GM23248 (cell line): ENCODE measurements around the gene CRACDL. TPM values are rescaled to one million over a fixed set of nuclear protein-coding genes. Genes with fewer than 3 reads are reported as not detected.

Experiments used
- DNase-seq: peaks from one replicate; pipeline ENCODE4 v3.0.0-alpha.2; 2015
- H2AFZ ChIP-seq: fragments of 200-600 bp; sonication (generic); 2 replicates; pipeline ENCODE4 v1.6.1; 2016; ENCODE audit warnings: antibody characterized with exemption
- H3F3A ChIP-seq: fragments of 200-600 bp; sonication (generic); 2 replicates; pipeline ENCODE4 v1.6.1; 2016; ENCODE audit warnings: mild to moderate bottlenecking, antibody characterized with exemption, mixed run types; ENCODE audit not compliant: insufficient read depth
- H3K27ac ChIP-seq: fragments of 200-600 bp; sonication (generic); 2 replicates; pipeline ENCODE4 v1.5.1; 2016; ENCODE audit warnings: mild to moderate bottlenecking
- H3K27me3 ChIP-seq: fragments of 200-600 bp; sonication (generic); replicated peaks from 2 replicates; pipeline ENCODE4 v1.6.1; 2016; ENCODE audit warnings: mild to moderate bottlenecking; ENCODE audit not compliant: insufficient read depth
- H3K36me3 ChIP-seq: fragments of 200-600 bp; sonication (generic); 2 replicates; pipeline ENCODE4 v1.6.1; 2016; ENCODE audit warnings: low read depth, mild to moderate bottlenecking
- H3K4me1 ChIP-seq: fragments of 200-600 bp; sonication (generic); 2 replicates; pipeline ENCODE4 v1.6.1; 2016; ENCODE audit warnings: mild to moderate bottlenecking; ENCODE audit not compliant: insufficient read depth
- H3K4me2 ChIP-seq: fragments of 200-600 bp; sonication (generic); one replicate; pipeline ENCODE4 v1.6.1; 2016; ENCODE audit warnings: mild to moderate bottlenecking; ENCODE audit not compliant: unreplicated experiment
- H3K4me3 ChIP-seq: fragments of 200-600 bp; sonication (generic); 2 replicates; pipeline ENCODE4 v1.5.1; 2016; ENCODE audit warnings: mild to moderate bottlenecking
- H3K79me2 ChIP-seq: fragments of 200-600 bp; sonication (generic); 2 replicates; pipeline ENCODE4 v1.6.1; 2016; ENCODE audit warnings: mild to moderate bottlenecking; ENCODE audit not compliant: insufficient read depth
- H3K9ac ChIP-seq: fragments of 200-600 bp; sonication (generic); 2 replicates; pipeline ENCODE4 v1.6.1; 2016; ENCODE audit warnings: mild to moderate bottlenecking
- H3K9me2 ChIP-seq: fragments of 200-600 bp; sonication (generic); 2 replicates; pipeline ENCODE4 v1.6.1; 2016; ENCODE audit warnings: mixed run types, mild to moderate bottlenecking, moderate library complexity; ENCODE audit not compliant: insufficient read depth
- H3K9me3 ChIP-seq: fragments of 200-600 bp; sonication (generic); one replicate; pipeline ENCODE4 v1.6.1; 2017; ENCODE audit warnings: low read depth
- H4K20me1 ChIP-seq: fragments of 200-600 bp; sonication (generic); 2 replicates; pipeline ENCODE4 v1.6.0; 2016; ENCODE audit not compliant: insufficient read depth
- EZH2 ChIP-seq: fragments of 200-600 bp; sonication (generic); IDR thresholded peaks from 2 replicates; pipeline ENCODE4 v1.6.1; 2018; ENCODE audit warnings: antibody characterized with exemption, mild to moderate bottlenecking; ENCODE audit not compliant: insufficient read depth, poor library complexity, severe bottlenecking
- EZH2phosphoT487 ChIP-seq: fragments of 200-600 bp; sonication (generic); IDR thresholded peaks from 2 replicates; pipeline ENCODE4 v1.6.1; 2018; ENCODE audit warnings: antibody characterized with exemption, moderate library complexity, mild to moderate bottlenecking, low read depth; ENCODE audit not compliant: insufficient read depth
- WGBS, 2 experiments: methylation state at CpG; one replicate each; pipeline ENCODE4 v1.1.6; 2015 to 2017; ENCODE audit warnings: low lambda C conversion rate in 2 of 2, low coverage in 1 of 2; ENCODE audit errors: missing lambda C conversion rate in 2 of 2; 5-methylcytosine and 5-hydroxymethylcytosine counted together
- in situ Hi-C: fragments of 300-500 bp; cut with MboI; formaldehyde crosslinking; loops from 2 replicates; pipeline ENCODE4 v1.15.0; 2020
- polyA plus RNA-seq: library from polyadenylated mRNA; unstranded; fragments of >200 nt; fragmentation: Nextera tagmentation; extraction: Ambion mirVana; gene quantifications from 2 replicates; pipeline ENCODE4 v1.2.1, GENCODE V29; 2016
- total RNA-seq: library from RNA; depleted of rRNA; stranded (reverse); fragments of >200 nt; shearing (Covaris generic); gene quantifications from 2 replicates; pipeline ENCODE4 v1.2.3, GENCODE V29; 2014

Gene CRACDL
- total and polyA plus RNA-seq, 2 experiments from 2014 or later: not detected

GRCh38 chr2:98832172-98832571 is 103.9 kb downstream of the CRACDL start:
- no peaks in the 10 kb centered on the region for H3K79me2 ChIP-seq
- no peak overlapping the region for H3K9ac ChIP-seq
- no peaks in the 10 kb centered on the region for H3F3A ChIP-seq
- 71 to 72% methylated on average over 7 of the region's 7 CpGs for WGBS, 2 experiments
- peaks cover 8% of the 10 kb centered on the region; the same call in 1 of the 2 replicates for H3K27me3 ChIP-seq
- no peak overlapping the region for H3K4me3 ChIP-seq
- no peak for TF ChIP-seq EZH2phosphoT487
- H3K36me3 ChIP-seq: no peaks in the 10 kb centered on the region
- no peaks in the 10 kb centered on the region for H3K9me2 ChIP-seq
- in situ Hi-C loops: loop anchor here (25.0 kb wide), 2 partner anchors 170 to 420 kb away; no protein-coding TSS in a partner anchor
- no peaks in the 10 kb centered on the region for H3K9me3 ChIP-seq
- no peak overlapping the region for H2AFZ ChIP-seq
- no peaks in the 10 kb centered on the region for H3K4me1 ChIP-seq
- no peak overlapping the region for H3K4me2 ChIP-seq
- DNase-seq: no peak
- no peaks in the 10 kb centered on the region for H4K20me1 ChIP-seq
- H3K27ac ChIP-seq: no peak overlapping the region

GRCh38 chr2:98830571-98831145 is 105.4 kb downstream of the CRACDL start:
- TF ChIP-seq EZH2: no peak
- no peak for TF ChIP-seq EZH2phosphoT487
- H3F3A ChIP-seq: no peaks in the 10 kb centered on the region
- no peaks in the 10 kb centered on the region for H3K36me3 ChIP-seq
- H3K27me3 ChIP-seq: peaks cover 18% of the 10 kb centered on the region; the same call in 1 of the 2 replicates
- H3K79me2 ChIP-seq: no peaks in the 10 kb centered on the region
- no peaks in the 10 kb centered on the region for H3K4me1 ChIP-seq
- in situ Hi-C loops: loop anchor here (25.0 kb wide), 2 partner anchors 168 to 418 kb away; no protein-coding TSS in a partner anchor
- DNase-seq: no peak
- no peaks in the 10 kb centered on the region for H3K9me3 ChIP-seq
- WGBS, 2 experiments: 58 to 60% methylated on average over 5 of the region's 5 CpGs
- H3K27ac ChIP-seq: no peak overlapping the region
- H3K9me2 ChIP-seq: no peaks in the 10 kb centered on the region
- no peak overlapping the region for H3K9ac ChIP-seq
- H2AFZ ChIP-seq: no peak overlapping the region
- no peak overlapping the region for H3K4me3 ChIP-seq
- H4K20me1 ChIP-seq: no peaks in the 10 kb centered on the region
- H3K4me2 ChIP-seq: no peak overlapping the region

DNA sequence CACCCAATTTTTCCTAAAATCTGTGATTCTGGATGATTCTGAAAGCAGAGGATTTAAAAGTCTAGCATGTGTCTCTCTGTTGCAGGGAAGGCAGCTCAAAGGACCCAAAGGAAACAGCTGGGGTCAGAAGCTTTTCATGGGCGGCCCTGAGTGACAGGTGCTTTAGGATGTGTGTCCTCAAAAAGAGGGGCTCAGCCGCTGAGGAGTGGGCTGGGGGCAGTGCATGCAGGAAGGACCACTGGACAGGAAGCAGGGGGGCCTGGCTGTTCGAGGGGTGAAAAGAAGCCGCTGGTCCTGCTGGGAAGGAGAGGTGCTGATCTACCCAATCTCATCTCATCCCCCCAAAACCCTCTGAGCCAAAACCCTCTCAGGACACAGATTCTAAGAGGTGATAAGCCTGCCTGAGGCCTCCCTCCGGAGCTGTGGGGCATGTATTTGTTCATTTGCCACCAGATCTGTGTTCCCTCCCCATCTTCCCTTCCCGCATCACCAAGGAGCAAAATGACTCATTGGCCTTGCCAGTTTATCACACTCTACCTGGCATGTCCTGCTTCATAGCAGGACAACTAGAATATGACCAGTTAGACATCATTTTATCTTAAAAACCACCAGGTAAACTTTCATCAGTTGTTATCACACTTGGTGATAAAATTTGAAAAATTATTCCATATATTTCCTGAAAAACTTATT is 106.3 kb downstream of the CRACDL start:
- Histone ChIP-seq H3K4me3 (no peak overlapping the region), H3K27me3 (peaks cover 22% of the 10 kb centered on the region; the same call in 1 of the 2 replicates), H3K36me3 (no peaks in the 10 kb centered on the region), H3F3A (no peaks in the 10 kb centered on the region), H2AFZ (no peak overlapping the region), H3K4me2 (no peak overlapping the region), H3K4me1 (no peaks in the 10 kb centered on the region), H3K9me3 (no peaks in the 10 kb centered on the region), H3K27ac (no peak overlapping the region), H3K9ac (no peak overlapping the region), H4K20me1 (no peaks in the 10 kb centered on the region), H3K79me2 (no peaks in the 10 kb centered on the region), H3K9me2 (no peaks in the 10 kb centered on the region)
- no peak for DNase-seq
- in situ Hi-C loops: loop anchor here (25.0 kb wide), 2 partner anchors 167 to 417 kb away; no protein-coding TSS in a partner anchor
- TF ChIP-seq EZH2phosphoT487 (no peak), EZH2 (no peak)
- 66 to 71% methylated on average over 6 of the region's 6 CpGs for WGBS, 2 experiments

DNA sequence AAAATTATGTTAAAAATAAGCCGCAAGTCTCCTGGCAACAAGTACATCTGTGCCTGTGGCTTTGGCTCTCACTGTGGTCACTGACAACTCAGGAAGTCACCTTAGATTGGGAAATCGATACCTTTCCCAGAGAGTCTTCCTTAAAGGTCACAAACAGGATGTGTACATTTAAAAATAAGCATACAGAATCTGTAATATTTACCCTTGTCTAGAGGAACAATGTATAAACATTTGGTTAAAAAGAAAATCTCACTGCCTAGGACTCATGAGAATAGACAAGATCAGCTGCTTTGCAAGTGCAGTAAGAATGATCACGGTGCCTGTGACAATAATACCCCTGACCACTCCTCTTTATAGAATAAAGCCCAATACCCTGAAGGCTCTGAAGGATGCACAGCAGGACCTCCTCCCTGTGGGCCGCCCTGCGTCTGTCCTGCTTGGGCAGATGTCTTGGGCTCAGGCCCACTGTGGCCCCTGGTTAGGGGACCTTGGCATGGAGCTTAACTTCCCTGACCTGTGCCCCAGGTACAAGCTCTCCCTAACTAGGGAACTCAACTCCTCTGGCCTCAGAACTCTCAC is 107.1 kb downstream of the CRACDL start:
- no peaks in the 10 kb centered on the region for H3K79me2 ChIP-seq
- H3K27ac ChIP-seq: no peak overlapping the region
- H3K9me3 ChIP-seq: no peaks in the 10 kb centered on the region
- no peaks in the 10 kb centered on the region for H3K4me1 ChIP-seq
- H3K4me2 ChIP-seq: no peak overlapping the region
- no peak for DNase-seq
- H3K36me3 ChIP-seq: no peaks in the 10 kb centered on the region
- no peak overlapping the region for H2AFZ ChIP-seq
- H3K9me2 ChIP-seq: no peaks in the 10 kb centered on the region
- H4K20me1 ChIP-seq: no peaks in the 10 kb centered on the region
- H3K9ac ChIP-seq: no peak overlapping the region
- peaks cover 28% of the 10 kb centered on the region; the same call in 1 of the 2 replicates for H3K27me3 ChIP-seq
- no peak overlapping the region for H3K4me3 ChIP-seq
- no peaks in the 10 kb centered on the region for H3F3A ChIP-seq
- no peak for TF ChIP-seq EZH2
- TF ChIP-seq EZH2phosphoT487: no peak
- in situ Hi-C loops: loop anchor here (25.0 kb wide), 2 partner anchors 167 to 417 kb away; no protein-coding TSS in a partner anchor
- 62 to 73% methylated on average over 5 of the region's 5 CpGs for WGBS, 2 experiments
